NCI-H2107 treated with DMSO at 0.1 percent for 48 hours (cell line): ENCODE results near the gene ARHGDIA.
A peak's percentile ranks its signal among the peaks of the same experiment; 100 is the strongest.

Experiments
- DNase-seq: peaks from one replicate; lab custom pipeline; 2025; ENCODE audit not compliant: unreplicated experiment; lab: John Stamatoyannopoulos, UW

ARHGDIA gene

GRCh38 chr17:81888988-81889595 lies 18.0 kb upstream of the ARHGDIA start:
- DNase-seq: no peak

- no peak for DNase-seq
These were observed 17.2 kb upstream of the ARHGDIA start for GRCh38 chr17:81888105-81888987.

- no peak for DNase-seq
These were observed 14.9 kb upstream of the ARHGDIA start for GRCh38 chr17:81885869-81886548.

- DNase-seq: no peak
These were observed 14.3 kb upstream of the ARHGDIA start for GRCh38 chr17:81885454-81885853.

- no peak for DNase-seq
These were observed 13.8 kb upstream of the ARHGDIA start for GRCh38 chr17:81884968-81885367.

GRCh38 chr17:81884520-81884919 lies 13.4 kb upstream of the ARHGDIA start:
- no peak for DNase-seq

- DNase-seq: no peak
These were observed 8.0 kb upstream of the ARHGDIA start for GRCh38 chr17:81879121-81879520.

- no peak for DNase-seq
These were observed 7.2 kb upstream of the ARHGDIA start for GRCh38 chr17:81878294-81878693.

GRCh38 chr17:81877569-81877968 lies 6.4 kb upstream of the ARHGDIA start:
- no peak for DNase-seq

GRCh38 chr17:81871387-81872230 lies 472 bp upstream of the ARHGDIA start:
- DNase-seq: peak; percentile 40

- no peak for DNase-seq
These were observed 781 bp downstream of the ARHGDIA start for GRCh38 chr17:81870131-81870980.

GRCh38 chr17:81869221-81870130 lies 1.7 kb downstream of the ARHGDIA start:
- DNase-seq: no peak

GRCh38 chr17:81868674-81869220 lies 2.4 kb downstream of the ARHGDIA start:
- no peak for DNase-seq

GRCh38 chr17:81867991-81868673 lies 3.0 kb downstream of the ARHGDIA start:
- DNase-seq: no peak

GRCh38 chr17:81867170-81867990 lies 3.8 kb downstream of the ARHGDIA start:
- no peak for DNase-seq

- no peak for DNase-seq
These were observed 4.5 kb downstream of the ARHGDIA start for GRCh38 chr17:81866440-81867169.
